ENCODE data around the gene DYRK3.
A peak's percentile ranks its signal among the peaks of the same experiment; 100 is the strongest.

GRCh38 chr1:206634365-206635079 is 814 bp upstream of the DYRK3 start:
- TF ChIP-seq POLR2A (IDR thresholded peaks at IDR 0.05) (no peak), CTCF (IDR thresholded peaks at IDR 0.05) (peak; percentile 41 to 85 (median 78)), EP300 (IDR thresholded peaks at IDR 0.05) (peak in 1 of 4 donors; percentile 15), POLR2AphosphoS5 (IDR thresholded peaks at IDR 0.05) (peak in 2 of 4 donors; percentile 42 to 60)
